Thyroid gland (tissue), 4 donors: ENCODE measurements around the gene RPS6KA4. TPM values are rescaled to one million over a fixed set of nuclear protein-coding genes. Genes with fewer than 3 reads are reported as not detected.

ENCODE experiments used
- DNase-seq, 2 donors: peaks; one replicate each; pipeline ENCODE4 v3.0.0-alpha.2; 2019
- H3K27ac ChIP-seq, 3 donors: fragments of 200-600 bp; sonication (generic); 1 replicate in 2 of 3; 2 replicates in 1 of 3; pipeline ENCODE4 v1.5.1; 2016 to 2019; ENCODE audit warnings: mild to moderate bottlenecking in 1 of 3, moderate library complexity in 1 of 3
- H3K27me3 ChIP-seq: fragments of 200-600 bp; sonication (generic); one replicate; pipeline ENCODE4 v1.5.1; 2019
- H3K36me3 ChIP-seq, 2 donors: fragments of 200-600 bp; sonication (generic); one replicate each; pipeline ENCODE4 v1.5.1; 2016 to 2019
- H3K4me1 ChIP-seq, 2 donors: fragments of 200-600 bp; sonication (generic); one replicate each; pipeline ENCODE4 v1.5.1; 2017 to 2019
- H3K4me3 ChIP-seq, 3 donors: fragments of 200-600 bp; sonication (generic); replicated peaks in 1 of 3; 1 replicate in 2 of 3; 2 replicates in 1 of 3; pipeline ENCODE4 v1.5.1; 2016; ENCODE audit warnings: mild to moderate bottlenecking in 1 of 3
- H3K9me3 ChIP-seq: fragments of 200-600 bp; sonication (generic); one replicate; pipeline ENCODE4 v1.5.1; 2017
- POLR2A ChIP-seq, 2 donors: fragments of 450-650 bp; IDR thresholded peaks; one replicate each; pipeline ENCODE4 v1.6.1; 2017; ENCODE audit warnings: antibody characterized with exemption in 2 of 2, mild to moderate bottlenecking in 2 of 2, moderate library complexity in 1 of 2
- WGBS, 2 donors: methylation state at CpG; one replicate each; pipeline ENCODE4 v1.1.5; 2017; 5-methylcytosine and 5-hydroxymethylcytosine counted together
- intact Hi-C: fragments of 100-400 bp; cut with DNase I; formaldehyde crosslinking; loops from one replicate; pipeline ENCODE4 v1.15.1; 2023
- total RNA-seq, 4 donors: library from RNA; depleted of rRNA; stranded (reverse); fragments of >200 nt; gene quantifications; one replicate each; pipeline ENCODE4 v1.2.3, GENCODE V29; 2016
- TF ChIP-seq, protein P1 (sequence below), 6 experiments: fragments of 200-600 bp in 3 of 6; fragments of 450-650 bp in 3 of 6; sonication (generic) in 3 of 6; IDR thresholded peaks; one replicate each; pipeline ENCODE4 v1.5.1; 2016 to 2019; ENCODE audit warnings: antibody characterized with exemption in 6 of 6, mild to moderate bottlenecking in 2 of 6, inconsistent platforms in 1 of 6, moderate library complexity in 1 of 6

The RPS6KA4 gene
- total RNA-seq: 10 to 100 TPM; 19.2 to 44.9 (median 21.8) TPM

DNA sequence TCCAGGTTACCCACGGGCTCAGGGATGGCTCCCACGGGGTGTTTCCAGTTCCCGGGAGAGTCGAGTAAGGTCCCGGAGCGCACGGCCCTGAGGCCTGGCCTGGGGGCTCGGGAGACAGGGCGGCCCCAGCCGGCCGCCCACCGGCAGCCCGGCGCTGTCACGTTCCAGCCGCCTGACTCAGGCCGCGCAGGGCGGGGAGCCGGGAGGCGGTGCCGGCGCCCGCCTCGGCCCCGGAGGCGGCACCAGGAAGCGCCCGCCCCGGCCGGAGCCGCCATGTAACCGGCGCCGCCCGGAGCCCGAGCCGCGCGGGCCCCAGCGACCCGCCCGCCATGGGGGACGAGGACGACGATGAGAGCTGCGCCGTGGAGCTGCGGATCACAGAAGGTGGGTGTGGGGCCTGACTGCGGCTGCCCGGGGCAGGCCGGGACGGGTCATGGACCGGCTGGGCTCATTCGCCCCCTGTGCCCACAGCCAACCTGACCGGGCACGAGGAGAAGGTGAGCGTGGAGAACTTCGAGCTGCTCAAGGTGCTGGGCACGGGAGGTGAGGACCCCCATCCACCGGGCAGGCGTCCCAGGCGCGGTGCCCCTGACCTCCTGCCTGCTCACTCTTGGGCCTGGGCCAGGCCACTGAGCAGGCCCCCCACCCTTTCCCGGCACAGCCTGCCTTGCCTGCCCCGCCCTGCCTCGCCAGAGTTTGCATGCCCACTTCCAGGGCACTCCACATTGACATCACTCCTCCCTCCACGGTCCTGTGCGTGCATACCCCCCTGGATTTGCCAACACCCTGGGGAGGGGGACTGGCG lies at the start of gene RPS6KA4:
Gene RPS6KA4, plus strand, starts transcription at position 256 of the 805 bp plus-strand sequence. Its CDS starts 74 bp downstream, at position 330.
- H3K27me3 ChIP-seq: no peaks in the 10 kb centered on the region
- H3K4me1 ChIP-seq: peaks cover 23 to 29% of the 10 kb centered on the region in 2 donors
- H3K4me3 ChIP-seq: peak within 1 kb of the TSS; percentile 69 to 87 (median 79)
- intact Hi-C loops: no loop called here
- no peaks in the 10 kb centered on the region for H3K9me3 ChIP-seq
- TF ChIP-seq POLR2A (IDR thresholded peaks at IDR 0.05): peak in 1 of 2 donors; percentile 76
- TF ChIP-seq, protein P1, sequence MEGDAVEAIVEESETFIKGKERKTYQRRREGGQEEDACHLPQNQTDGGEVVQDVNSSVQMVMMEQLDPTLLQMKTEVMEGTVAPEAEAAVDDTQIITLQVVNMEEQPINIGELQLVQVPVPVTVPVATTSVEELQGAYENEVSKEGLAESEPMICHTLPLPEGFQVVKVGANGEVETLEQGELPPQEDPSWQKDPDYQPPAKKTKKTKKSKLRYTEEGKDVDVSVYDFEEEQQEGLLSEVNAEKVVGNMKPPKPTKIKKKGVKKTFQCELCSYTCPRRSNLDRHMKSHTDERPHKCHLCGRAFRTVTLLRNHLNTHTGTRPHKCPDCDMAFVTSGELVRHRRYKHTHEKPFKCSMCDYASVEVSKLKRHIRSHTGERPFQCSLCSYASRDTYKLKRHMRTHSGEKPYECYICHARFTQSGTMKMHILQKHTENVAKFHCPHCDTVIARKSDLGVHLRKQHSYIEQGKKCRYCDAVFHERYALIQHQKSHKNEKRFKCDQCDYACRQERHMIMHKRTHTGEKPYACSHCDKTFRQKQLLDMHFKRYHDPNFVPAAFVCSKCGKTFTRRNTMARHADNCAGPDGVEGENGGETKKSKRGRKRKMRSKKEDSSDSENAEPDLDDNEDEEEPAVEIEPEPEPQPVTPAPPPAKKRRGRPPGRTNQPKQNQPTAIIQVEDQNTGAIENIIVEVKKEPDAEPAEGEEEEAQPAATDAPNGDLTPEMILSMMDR (IDR thresholded peaks at IDR 0.05): peak in 1 of 6 experiments; percentile 10
- 0 to 2% methylated on average over 8 to 9 of the region's 70 CpGs for WGBS, 2 donors
- DNase-seq: peak; percentile 58 to 65
- peak within 1 kb of the TSS; percentile 78 to 84 (median 82) for H3K27ac ChIP-seq
- peaks cover 12 to 28% of the 10 kb centered on the region in 2 donors for H3K36me3 ChIP-seq

DNA sequence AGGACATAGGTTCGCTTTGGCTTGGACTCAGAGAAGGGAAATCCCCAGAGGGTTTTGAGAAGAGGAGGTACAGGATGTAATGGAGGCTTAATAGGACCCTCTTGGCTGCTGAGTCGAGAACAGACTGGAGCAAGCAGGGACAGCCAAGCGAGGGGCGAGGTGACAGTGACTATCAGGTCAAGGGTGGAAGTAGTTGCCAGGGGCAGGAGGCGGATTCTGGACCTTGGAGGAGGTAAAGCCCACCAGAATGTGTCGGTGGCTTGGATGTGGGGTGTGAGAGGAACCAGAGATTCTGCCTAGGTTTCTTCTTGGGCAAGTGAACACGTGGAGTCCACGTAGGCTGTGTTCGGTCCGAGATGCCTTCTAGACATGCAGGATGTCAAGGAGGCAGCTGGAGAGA lies 46.0 kb upstream of the RPS6KA4 start:
- Histone ChIP-seq H3K4me3 (no peak overlapping the region), H3K27ac (peak overlapping the region in 1 of 3 donors; percentile 50), H3K4me1 (peaks cover 0 to 6% of the 10 kb centered on the region in 2 donors), H3K27me3 (no peaks in the 10 kb centered on the region), H3K9me3 (no peaks in the 10 kb centered on the region), H3K36me3 (peaks cover 11 to 23% of the 10 kb centered on the region in 2 donors)
- TF ChIP-seq, protein P1 (IDR thresholded peaks at IDR 0.05): no peak
- TF ChIP-seq POLR2A (IDR thresholded peaks at IDR 0.05): no peak
- 93 to 95% methylated on average over 10 of the region's 10 CpGs for WGBS, 2 donors
- no peak for DNase-seq
- intact Hi-C loops: no loop called here

DNA sequence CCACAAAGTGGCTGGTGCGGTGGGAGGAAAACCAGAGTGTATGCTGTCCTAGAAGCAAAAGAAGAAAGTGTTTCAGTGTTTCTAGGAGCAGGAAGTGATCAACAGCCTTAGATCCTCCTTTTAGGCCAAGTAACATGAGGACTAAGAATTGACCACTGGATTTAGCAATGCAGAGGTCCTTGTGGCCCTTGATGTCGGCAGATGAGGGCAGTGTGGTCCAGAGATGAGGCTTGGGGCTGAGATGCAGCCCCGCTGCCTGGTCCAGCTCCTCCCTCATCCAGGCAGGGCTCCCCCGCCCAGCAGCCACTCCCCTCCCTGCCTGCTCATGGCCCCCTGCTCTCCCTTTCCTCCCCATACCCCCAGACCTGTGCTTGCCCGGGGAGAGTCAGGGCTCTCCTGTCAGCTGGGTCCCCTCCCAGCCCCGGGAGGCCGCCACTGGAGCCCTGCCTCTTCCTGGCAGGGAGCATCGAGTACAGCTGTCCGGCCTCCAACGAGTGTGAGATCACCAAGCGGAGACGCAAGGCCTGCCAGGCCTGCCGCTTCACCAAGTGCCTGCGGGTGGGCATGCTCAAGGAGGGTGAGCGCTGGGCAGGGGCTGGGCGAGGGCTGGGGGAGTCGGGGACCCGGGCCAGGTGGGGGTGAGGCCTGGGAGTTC lies 45.3 kb upstream of the RPS6KA4 start:
- WGBS, 2 donors: 83 to 86% methylated on average over 15 to 18 of the region's 18 CpGs
- intact Hi-C loops: no loop called here
- Histone ChIP-seq H3K36me3 (peaks cover 11 to 23% of the 10 kb centered on the region in 2 donors), H3K27ac (peak overlapping the region in 2 of 3 donors; percentile 24 to 50), H3K4me1 (peaks cover 0 to 6% of the 10 kb centered on the region in 2 donors), H3K9me3 (no peaks in the 10 kb centered on the region), H3K27me3 (no peaks in the 10 kb centered on the region), H3K4me3 (no peak overlapping the region)
- TF ChIP-seq POLR2A (IDR thresholded peaks at IDR 0.05): no peak
- TF ChIP-seq, protein P1 (IDR thresholded peaks at IDR 0.05): no peak
- DNase-seq: no peak

DNA sequence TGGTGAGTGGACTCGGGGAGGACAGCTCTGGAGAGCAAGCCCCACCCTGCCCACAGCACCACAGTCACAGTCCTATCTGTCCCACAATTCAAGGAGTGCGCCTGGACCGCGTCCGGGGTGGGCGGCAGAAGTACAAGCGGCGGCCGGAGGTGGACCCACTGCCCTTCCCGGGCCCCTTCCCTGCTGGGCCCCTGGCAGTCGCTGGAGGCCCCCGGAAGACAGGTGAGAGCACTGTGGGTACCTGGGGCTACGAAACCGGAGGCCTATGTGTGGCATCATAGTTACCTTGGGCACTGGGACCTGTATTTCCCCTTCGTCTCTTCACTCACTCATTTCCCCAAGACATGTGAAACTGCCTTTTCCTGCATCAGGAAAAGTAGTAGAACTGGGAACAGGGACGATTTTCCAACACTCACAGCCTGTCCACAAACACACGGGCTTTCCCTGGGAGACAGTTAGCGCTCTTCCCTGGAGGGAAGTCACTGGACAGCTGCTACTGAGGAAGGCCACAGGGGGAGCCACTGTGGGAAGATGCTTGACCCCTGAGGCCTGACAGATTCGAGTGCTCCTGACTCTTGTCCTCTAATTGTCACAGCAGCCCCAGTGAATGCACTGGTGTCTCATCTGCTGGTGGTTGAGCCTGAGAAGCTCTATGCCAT lies 44.7 kb upstream of the RPS6KA4 start:
- WGBS, 2 donors: 81 to 87% methylated on average over 7 to 19 of the region's 19 CpGs
- H3K4me3 ChIP-seq: no peak overlapping the region

More for the DNA sequence above, 44.7 kb upstream of the RPS6KA4 start:
- peak overlapping the region in 1 of 3 donors; percentile 24 for H3K27ac ChIP-seq
- H3K9me3 ChIP-seq: no peaks in the 10 kb centered on the region
- no peaks in the 10 kb centered on the region for H3K27me3 ChIP-seq
- TF ChIP-seq, protein P1 (IDR thresholded peaks at IDR 0.05): no peak
- no peak for TF ChIP-seq POLR2A (IDR thresholded peaks at IDR 0.05)
- H3K36me3 ChIP-seq: peaks cover 11 to 23% of the 10 kb centered on the region in 2 donors
- intact Hi-C loops: no loop called here
- no peak for DNase-seq
- peaks cover 6 to 13% of the 10 kb centered on the region in 2 donors for H3K4me1 ChIP-seq
